Measurements from ENCODE around the gene USP34. TPM values are rescaled to one million over a fixed set of nuclear protein-coding genes. Genes with fewer than 3 reads are reported as not detected.

Gene USP34
- total and polyA plus RNA-seq, 2 of the 8 experiments (the other 6 are each of a cell fraction or from before 2014, with no cell fraction given) = 56.7 to 91.7 TPM

GRCh38 chr2:61456746-61457420 is 14.0 kb downstream of the USP34 start (continued):
- TF ChIP-seq SRF (IDR thresholded peaks at IDR 0.05; ENCODE audit: low read depth, low read length) = no peak
- no peak for TF ChIP-seq TCF12 (IDR thresholded peaks at IDR 0.05; ENCODE audit: low read depth, low read length)
- TF ChIP-seq CEBPB (IDR thresholded peaks at IDR 0.05; ENCODE audit: low read depth, low read length) = no peak
- no peak for TF ChIP-seq EZH2 (IDR thresholded peaks at IDR 0.05; ENCODE audit: low read depth, low read length, severe bottlenecking)
- TF ChIP-seq, protein P1, sequence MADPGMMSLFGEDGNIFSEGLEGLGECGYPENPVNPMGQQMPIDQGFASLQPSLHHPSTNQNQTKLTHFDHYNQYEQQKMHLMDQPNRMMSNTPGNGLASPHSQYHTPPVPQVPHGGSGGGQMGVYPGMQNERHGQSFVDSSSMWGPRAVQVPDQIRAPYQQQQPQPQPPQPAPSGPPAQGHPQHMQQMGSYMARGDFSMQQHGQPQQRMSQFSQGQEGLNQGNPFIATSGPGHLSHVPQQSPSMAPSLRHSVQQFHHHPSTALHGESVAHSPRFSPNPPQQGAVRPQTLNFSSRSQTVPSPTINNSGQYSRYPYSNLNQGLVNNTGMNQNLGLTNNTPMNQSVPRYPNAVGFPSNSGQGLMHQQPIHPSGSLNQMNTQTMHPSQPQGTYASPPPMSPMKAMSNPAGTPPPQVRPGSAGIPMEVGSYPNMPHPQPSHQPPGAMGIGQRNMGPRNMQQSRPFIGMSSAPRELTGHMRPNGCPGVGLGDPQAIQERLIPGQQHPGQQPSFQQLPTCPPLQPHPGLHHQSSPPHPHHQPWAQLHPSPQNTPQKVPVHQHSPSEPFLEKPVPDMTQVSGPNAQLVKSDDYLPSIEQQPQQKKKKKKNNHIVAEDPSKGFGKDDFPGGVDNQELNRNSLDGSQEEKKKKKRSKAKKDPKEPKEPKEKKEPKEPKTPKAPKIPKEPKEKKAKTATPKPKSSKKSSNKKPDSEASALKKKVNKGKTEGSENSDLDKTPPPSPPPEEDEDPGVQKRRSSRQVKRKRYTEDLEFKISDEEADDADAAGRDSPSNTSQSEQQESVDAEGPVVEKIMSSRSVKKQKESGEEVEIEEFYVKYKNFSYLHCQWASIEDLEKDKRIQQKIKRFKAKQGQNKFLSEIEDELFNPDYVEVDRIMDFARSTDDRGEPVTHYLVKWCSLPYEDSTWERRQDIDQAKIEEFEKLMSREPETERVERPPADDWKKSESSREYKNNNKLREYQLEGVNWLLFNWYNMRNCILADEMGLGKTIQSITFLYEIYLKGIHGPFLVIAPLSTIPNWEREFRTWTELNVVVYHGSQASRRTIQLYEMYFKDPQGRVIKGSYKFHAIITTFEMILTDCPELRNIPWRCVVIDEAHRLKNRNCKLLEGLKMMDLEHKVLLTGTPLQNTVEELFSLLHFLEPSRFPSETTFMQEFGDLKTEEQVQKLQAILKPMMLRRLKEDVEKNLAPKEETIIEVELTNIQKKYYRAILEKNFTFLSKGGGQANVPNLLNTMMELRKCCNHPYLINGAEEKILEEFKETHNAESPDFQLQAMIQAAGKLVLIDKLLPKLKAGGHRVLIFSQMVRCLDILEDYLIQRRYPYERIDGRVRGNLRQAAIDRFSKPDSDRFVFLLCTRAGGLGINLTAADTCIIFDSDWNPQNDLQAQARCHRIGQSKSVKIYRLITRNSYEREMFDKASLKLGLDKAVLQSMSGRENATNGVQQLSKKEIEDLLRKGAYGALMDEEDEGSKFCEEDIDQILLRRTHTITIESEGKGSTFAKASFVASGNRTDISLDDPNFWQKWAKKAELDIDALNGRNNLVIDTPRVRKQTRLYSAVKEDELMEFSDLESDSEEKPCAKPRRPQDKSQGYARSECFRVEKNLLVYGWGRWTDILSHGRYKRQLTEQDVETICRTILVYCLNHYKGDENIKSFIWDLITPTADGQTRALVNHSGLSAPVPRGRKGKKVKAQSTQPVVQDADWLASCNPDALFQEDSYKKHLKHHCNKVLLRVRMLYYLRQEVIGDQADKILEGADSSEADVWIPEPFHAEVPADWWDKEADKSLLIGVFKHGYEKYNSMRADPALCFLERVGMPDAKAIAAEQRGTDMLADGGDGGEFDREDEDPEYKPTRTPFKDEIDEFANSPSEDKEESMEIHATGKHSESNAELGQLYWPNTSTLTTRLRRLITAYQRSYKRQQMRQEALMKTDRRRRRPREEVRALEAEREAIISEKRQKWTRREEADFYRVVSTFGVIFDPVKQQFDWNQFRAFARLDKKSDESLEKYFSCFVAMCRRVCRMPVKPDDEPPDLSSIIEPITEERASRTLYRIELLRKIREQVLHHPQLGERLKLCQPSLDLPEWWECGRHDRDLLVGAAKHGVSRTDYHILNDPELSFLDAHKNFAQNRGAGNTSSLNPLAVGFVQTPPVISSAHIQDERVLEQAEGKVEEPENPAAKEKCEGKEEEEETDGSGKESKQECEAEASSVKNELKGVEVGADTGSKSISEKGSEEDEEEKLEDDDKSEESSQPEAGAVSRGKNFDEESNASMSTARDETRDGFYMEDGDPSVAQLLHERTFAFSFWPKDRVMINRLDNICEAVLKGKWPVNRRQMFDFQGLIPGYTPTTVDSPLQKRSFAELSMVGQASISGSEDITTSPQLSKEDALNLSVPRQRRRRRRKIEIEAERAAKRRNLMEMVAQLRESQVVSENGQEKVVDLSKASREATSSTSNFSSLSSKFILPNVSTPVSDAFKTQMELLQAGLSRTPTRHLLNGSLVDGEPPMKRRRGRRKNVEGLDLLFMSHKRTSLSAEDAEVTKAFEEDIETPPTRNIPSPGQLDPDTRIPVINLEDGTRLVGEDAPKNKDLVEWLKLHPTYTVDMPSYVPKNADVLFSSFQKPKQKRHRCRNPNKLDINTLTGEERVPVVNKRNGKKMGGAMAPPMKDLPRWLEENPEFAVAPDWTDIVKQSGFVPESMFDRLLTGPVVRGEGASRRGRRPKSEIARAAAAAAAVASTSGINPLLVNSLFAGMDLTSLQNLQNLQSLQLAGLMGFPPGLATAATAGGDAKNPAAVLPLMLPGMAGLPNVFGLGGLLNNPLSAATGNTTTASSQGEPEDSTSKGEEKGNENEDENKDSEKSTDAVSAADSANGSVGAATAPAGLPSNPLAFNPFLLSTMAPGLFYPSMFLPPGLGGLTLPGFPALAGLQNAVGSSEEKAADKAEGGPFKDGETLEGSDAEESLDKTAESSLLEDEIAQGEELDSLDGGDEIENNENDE (IDR thresholded peaks at IDR 0.05; ENCODE audit: insufficient replicate concordance, low read length) = no peak
- no peak for TF ChIP-seq POU5F1 (IDR thresholded peaks at IDR 0.05; ENCODE audit: low read depth, low read length)
- no peak for TF ChIP-seq KDM1A (IDR thresholded peaks at IDR 0.05; ENCODE audit: borderline replicate concordance, low read length)

Measured in H1 (cell line).